CD4-positive, alpha-beta T cell treated with Interleukin-12 subunit alpha and Interleukin-12 subunit beta, for 1 hour (primary cell): ENCODE data around the gene GABPB2.

Experiments used
- DNase-seq: peaks from one replicate; pipeline ENCODE4 v3.0.0-alpha.2; 2020

The GABPB2 gene

GRCh38 chr1:151134991-151135390 lies 64.4 kb downstream of the GABPB2 start:
- DNase-seq, result no peak

- no peak for DNase-seq
Measured at GRCh38 chr1:151135433-151136385, 65.1 kb downstream of the GABPB2 start.

GRCh38 chr1:151137789-151138188 lies 67.2 kb downstream of the GABPB2 start:
- no peak for DNase-seq

- no peak for DNase-seq
Measured at GRCh38 chr1:151142411-151143056, 72.0 kb downstream of the GABPB2 start.

- no peak for DNase-seq
Measured at GRCh38 chr1:151143057-151143435, 72.5 kb downstream of the GABPB2 start.

DNA sequence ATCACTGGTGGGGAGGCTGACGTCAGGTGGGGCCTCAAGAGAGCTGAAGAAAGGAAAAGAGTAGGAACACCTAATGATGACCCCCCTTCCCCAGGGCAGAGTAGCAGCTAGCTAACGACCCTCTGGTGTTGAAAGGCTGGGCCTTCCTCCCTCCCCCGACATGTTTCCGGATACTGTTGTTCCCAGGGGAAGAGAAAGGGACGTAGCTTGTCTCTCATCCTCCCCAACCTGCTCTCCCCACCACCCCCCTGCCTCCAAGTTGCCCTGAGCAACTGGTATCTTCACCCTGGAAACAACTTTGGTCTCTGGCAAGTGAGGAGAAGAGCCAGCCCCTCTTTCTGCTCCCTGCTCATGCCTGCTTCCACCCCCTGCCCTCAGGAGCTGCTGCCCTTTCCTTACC lies 73.4 kb downstream of the GABPB2 start:
- DNase-seq, result no peak

DNA sequence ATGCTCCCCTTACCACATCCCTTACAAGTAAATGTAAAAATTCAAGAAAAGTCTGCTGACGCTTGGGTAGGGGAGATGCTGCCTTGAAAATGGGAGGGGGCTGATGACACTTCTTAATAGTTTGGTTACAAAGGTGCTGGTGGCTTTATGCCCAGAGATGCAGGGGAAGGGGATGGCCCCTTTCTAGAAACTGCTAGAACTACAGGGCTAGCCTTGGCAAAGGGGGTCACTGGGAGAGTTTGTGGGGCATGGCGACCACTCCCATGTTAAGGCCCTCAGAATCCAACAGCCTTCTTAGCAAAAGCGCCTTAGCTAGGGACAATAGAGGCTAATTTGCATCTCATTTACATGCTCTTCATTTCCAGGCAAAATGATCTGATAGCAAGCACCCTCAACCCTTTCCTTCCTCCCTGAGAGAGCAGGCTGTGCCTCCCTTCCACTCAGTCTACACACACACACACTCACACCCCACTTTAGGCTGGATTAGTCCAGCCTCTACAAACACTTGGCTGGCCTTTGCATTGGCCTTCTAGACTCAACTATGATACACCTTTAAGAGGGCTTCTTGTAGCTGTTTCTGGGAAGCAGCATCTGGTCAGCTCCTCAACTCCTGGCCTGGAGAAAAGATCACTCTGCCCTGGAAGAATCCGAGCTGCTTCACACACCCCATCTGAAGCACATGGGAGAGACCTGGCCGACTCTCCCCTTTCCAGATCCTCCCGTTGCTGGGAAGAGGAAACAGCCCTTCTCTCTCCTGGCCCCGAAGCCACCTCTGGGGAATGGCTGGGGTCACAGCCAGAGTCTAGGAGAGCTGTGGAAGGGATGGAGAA lies 74.1 kb downstream of the GABPB2 start:
- DNase-seq, result no peak

DNA sequence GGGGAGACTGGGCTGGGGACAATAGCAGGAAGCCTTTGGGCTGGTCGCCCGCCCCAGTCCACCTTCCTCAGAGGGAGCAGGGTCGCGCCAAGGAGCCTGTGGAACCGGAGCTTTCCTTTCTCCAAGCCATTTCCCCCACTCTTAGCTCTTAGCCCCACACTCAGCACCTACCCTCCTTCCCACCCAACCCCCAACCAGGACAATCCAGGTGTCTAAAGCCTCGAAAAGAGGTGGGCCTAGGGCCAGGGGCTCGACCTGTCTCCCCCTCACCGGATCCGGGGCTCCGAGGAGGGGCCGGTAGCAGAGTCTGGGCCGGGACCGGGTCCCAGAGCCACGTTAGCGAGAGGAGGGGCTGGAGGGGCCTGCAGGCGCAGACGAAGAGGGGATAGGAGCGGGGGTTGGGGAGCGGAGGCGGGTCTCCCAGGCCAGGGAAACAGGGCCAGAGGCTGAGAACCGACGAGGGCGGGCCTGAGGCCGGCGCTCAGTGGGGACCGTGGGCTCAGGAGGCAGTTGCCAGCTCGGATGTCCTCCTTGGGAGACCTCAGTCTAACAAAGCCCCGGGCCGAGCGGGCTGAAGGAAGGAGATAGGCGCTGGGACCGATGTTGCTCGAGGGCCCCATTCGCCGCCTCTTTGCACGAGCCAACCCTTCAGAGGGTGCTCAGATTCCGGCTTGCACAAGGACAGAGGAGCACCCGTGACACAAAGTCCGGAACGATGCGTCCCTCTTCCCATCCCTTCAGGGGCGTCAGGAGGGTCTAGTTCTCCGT lies 74.9 kb downstream of the GABPB2 start:
- no peak for DNase-seq

GRCh38 chr1:151146072-151146411 lies 75.5 kb downstream of the GABPB2 start:
- no peak for DNase-seq

- peak; percentile 88 for DNase-seq
Measured at GRCh38 chr1:151146412-151147131, 76.0 kb downstream of the GABPB2 start, which contains the start of gene SEMA6C. Gene SEMA6C, minus strand, starts transcription at chr1:151146631. Its CDS starts 4,010 bp downstream, at chr1:151142621.

DNA sequence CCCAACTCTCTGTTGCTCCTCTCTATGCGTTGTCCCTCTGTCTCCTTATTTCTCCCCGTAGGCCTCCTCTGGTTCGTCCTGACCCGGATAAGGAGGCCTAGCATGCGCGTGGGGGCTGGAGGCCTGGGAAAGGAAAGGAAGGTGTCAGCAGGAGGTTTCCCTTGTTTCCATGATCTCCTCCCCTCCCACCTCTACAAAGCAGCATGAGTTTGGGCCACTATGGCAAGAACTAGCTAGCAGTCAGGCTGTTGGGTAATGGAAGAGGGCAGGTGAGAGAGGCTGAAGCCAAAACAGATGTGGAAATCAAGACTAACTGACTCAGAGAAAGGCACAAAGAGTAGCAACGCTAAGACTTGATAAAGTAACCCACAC lies 76.6 kb downstream of the GABPB2 start:
- no peak for DNase-seq

GRCh38 chr1:151147665-151148064 lies 77.1 kb downstream of the GABPB2 start:
- no peak for DNase-seq

- peak; percentile 74 for DNase-seq
Measured at GRCh38 chr1:151156515-151156819, 85.9 kb downstream of the GABPB2 start, which contains the start of gene TNFAIP8L2. Gene TNFAIP8L2, plus strand, starts transcription at chr1:151156649. Its CDS starts 2,049 bp downstream, at chr1:151158698.

- peak; percentile 67 for DNase-seq
Measured at GRCh38 chr1:151157067-151157531, 86.5 kb downstream of the GABPB2 start.

- no peak for DNase-seq
Measured at GRCh38 chr1:151158326-151158725, 87.8 kb downstream of the GABPB2 start.

DNA sequence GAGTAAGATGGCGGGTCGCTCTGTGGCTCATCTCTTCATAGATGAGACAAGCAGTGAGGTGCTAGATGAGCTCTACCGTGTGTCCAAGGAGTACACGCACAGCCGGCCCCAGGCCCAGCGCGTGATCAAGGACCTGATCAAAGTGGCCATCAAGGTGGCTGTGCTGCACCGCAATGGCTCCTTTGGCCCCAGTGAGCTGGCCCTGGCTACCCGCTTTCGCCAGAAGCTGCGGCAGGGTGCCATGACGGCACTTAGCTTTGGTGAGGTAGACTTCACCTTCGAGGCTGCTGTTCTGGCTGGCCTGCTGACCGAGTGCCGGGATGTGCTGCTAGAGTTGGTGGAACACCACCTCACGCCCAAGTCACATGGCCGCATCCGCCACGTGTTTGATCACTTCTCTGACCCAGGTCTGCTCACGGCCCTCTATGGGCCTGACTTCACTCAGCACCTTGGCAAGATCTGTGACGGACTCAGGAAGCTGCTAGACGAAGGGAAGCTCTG lies 88.2 kb downstream of the GABPB2 start:
- no peak for DNase-seq

GRCh38 chr1:151159373-151159772 lies 88.8 kb downstream of the GABPB2 start:
- DNase-seq, result no peak

DNA sequence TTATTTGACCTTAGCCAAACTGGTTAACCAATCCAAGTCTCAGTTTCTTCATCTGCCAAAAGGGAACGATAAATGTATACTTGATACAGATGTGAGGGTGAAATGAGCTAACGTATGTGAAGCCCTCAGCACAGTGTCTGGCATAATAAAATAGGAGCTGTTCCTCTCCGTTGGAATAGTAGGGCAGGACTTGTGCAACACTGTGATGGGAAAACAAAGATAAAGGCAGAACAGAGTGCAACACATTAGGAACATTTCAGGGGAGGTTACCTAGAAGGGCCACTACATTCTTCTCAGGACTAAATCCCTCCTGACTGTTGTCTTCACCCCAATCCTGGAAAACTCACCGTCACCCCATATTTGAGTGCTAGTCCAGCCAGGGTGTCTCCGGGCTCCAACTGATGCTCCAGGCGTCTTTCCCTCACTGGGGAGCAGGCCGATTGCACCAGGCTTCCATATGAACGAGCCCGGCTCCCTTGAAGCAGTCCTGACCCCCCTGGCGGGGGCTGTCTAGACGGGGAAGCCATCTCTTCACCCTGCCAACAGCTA lies 94.2 kb downstream of the GABPB2 start:
- no peak for DNase-seq

DNA sequence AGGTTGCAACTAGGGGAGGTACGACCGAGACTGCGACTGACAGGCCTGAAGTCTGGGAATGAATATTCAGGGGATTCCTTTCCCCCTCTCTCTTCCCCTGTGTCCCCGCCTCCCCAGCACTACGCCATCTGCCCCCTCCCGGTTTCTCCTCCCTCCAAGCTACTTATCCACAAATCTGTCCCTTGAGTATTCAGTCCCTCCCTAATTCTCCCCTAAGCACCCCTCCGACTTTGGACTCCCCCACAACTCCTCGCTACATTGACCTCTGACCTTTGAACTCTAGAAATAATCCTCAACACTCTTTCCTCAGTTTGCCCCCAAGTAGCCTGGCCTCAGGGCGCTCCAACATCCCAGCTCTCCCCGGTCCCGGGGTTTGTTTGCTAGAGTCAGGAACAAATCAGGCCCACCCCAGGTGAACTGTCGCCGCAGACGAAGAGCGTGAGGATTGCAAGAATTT lies 94.7 kb downstream of the GABPB2 start:
- DNase-seq, result no peak

DNA sequence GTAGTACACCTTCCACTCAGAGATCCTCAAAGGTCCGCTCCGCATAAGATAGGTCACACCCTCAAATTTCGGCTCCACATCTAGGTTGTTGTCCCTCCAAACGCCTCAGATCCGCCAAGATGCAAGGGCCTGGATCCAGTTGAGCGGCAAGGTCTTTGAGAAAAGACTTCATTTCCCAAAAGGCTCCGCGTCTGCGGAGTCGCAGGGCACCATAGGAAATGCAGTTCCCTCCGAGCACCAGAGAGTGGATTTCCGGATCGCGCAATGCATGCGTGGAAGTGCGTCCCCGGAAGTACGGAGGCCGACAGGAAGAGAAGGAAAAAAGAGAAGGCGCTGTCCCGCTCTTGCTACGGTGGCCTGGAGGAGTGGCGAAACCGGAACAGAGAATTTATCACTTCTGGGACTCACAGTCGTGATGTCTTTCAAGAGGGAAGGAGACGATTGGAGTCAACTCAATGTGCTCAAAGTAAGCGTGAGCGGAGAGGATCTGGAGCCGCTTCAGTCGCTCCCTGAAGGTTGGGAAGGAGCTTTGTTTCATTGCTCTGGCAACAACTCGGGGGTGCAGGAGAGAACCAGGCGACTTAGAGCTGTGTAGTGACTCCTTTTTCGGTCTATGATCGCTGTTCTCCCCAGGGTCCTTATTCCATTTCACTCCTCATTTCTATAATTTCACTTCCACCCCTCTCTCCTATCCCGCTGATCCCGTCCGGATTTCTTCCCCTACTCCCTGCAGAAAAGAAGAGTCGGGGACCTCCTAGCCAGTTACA lies 95.4 kb downstream of the GABPB2 start, which contains the start of the genes LYSMD1 and SCNM1:
Gene LYSMD1, minus strand, starts transcription at position 165 of the 767 bp plus-strand sequence. CDS start 644 bp downstream, outside the sequence.
Gene SCNM1, plus strand, starts transcription at position 407 of the 767 bp plus-strand sequence. Its CDS starts 9 bp downstream, at position 416.
- peak; percentile 98 for DNase-seq
